Inflammatory macrophage treated with lipopolysaccharide for 1 hour (primary cell): ENCODE data around the gene TAS2R14.

Experiments used
- DNase-seq, 2 donors: peaks; one replicate each; pipeline ENCODE4 v3.0.0-alpha.2; 2020 to 2022

The TAS2R14 gene

GRCh38 chr12:10939163-10939562, at the start of gene TAS2R14:
TSS of gene TAS2R14 (minus strand) at chr12:10939263. CDS start at chr12:10939207, 56 bp downstream.
- DNase-seq, result no peak

GRCh38 chr12:10986812-10987211, 47.7 kb upstream of the TAS2R14 start, which contains the start of gene TAS2R50:
TSS of gene TAS2R50 (minus strand) at chr12:10986912. CDS start at chr12:10986860, 52 bp downstream.
- no peak for DNase-seq

GRCh38 chr12:10982244-10982643, 43.2 kb upstream of the TAS2R14 start:
- DNase-seq, result no peak

- no peak for DNase-seq
Observed at GRCh38 chr12:10974965-10975364, 35.9 kb upstream of the TAS2R14 start.

- no peak for DNase-seq
Observed at GRCh38 chr12:10968765-10969456, 29.8 kb upstream of the TAS2R14 start.

GRCh38 chr12:10967409-10967808, 28.3 kb upstream of the TAS2R14 start:
- DNase-seq, result no peak

GRCh38 chr12:10966314-10966713, 27.3 kb upstream of the TAS2R14 start:
- DNase-seq, result no peak

- no peak for DNase-seq
Observed at GRCh38 chr12:10965476-10965875, 26.4 kb upstream of the TAS2R14 start.

- DNase-seq, result no peak
Observed at GRCh38 chr12:10960211-10960610, 21.1 kb upstream of the TAS2R14 start.

- no peak for DNase-seq
Observed at GRCh38 chr12:10959804-10960203, 20.7 kb upstream of the TAS2R14 start.

- DNase-seq, result no peak
Observed at GRCh38 chr12:10957741-10958140, 18.7 kb upstream of the TAS2R14 start.

- DNase-seq, result no peak
Observed at GRCh38 chr12:10956085-10956484, 17.0 kb upstream of the TAS2R14 start.

GRCh38 chr12:10952645-10953044, 13.6 kb upstream of the TAS2R14 start:
- no peak for DNase-seq

- no peak for DNase-seq
Observed at GRCh38 chr12:10943167-10943566, 4.1 kb upstream of the TAS2R14 start.

GRCh38 chr12:10941916-10942607, 3.0 kb upstream of the TAS2R14 start:
- no peak for DNase-seq

GRCh38 chr12:10941369-10941768, 2.3 kb upstream of the TAS2R14 start:
- DNase-seq, result no peak

GRCh38 chr12:10940389-10940788, 1.3 kb upstream of the TAS2R14 start:
- DNase-seq, result no peak

- peak; percentile 3 to 25 for DNase-seq
Observed at GRCh38 chr12:10936506-10936905, 2.6 kb downstream of the TAS2R14 start.

- no peak for DNase-seq
Observed at GRCh38 chr12:10928746-10929286, 10.2 kb downstream of the TAS2R14 start, which contains the start of gene PRH2. TSS of gene PRH2 (plus strand) at chr12:10929236. CDS start at chr12:10929274, 38 bp downstream.

GRCh38 chr12:10926269-10926668, 12.8 kb downstream of the TAS2R14 start:
- DNase-seq, result no peak

GRCh38 chr12:10919809-10920208, 19.3 kb downstream of the TAS2R14 start:
- DNase-seq, result no peak

- no peak for DNase-seq
Observed at GRCh38 chr12:10910380-10910779, 28.7 kb downstream of the TAS2R14 start.

GRCh38 chr12:10909462-10909861, 29.6 kb downstream of the TAS2R14 start, which contains the start of gene TAS2R13:
TSS of gene TAS2R13 (minus strand) at chr12:10909562. CDS start at chr12:10909298, 264 bp downstream.
- no peak for DNase-seq

- no peak for DNase-seq
Observed at GRCh38 chr12:10904686-10905085, 34.4 kb downstream of the TAS2R14 start.
